Left ventricle myocardium inferior (tissue), 1 donor: ENCODE measurements around the gene ATP2A3. TPM values are rescaled to one million over a fixed set of nuclear protein-coding genes. Genes with fewer than 3 reads are reported as not detected.

Experiments used
- DNase-seq: peaks from one replicate; pipeline ENCODE4 v3.0.0-alpha.2; 2020
- H3K27ac ChIP-seq: fragments of 200-600 bp; replicated peaks from 2 replicates; pipeline ENCODE4 v1.8.0; 2021
- H3K27me3 ChIP-seq: fragments of 200-600 bp; 2 replicates; pipeline ENCODE4 v1.8.0; 2021; ENCODE audit warnings: low read depth
- H3K36me3 ChIP-seq: fragments of 200-600 bp; 2 replicates; pipeline ENCODE4 v1.8.0; 2021
- H3K4me1 ChIP-seq: fragments of 200-600 bp; 2 replicates; pipeline ENCODE4 v1.8.0; 2021
- H3K4me3 ChIP-seq: fragments of 200-600 bp; 2 replicates; pipeline ENCODE4 v1.8.0; 2021; ENCODE audit warnings: mild to moderate bottlenecking, moderate library complexity
- H3K9me3 ChIP-seq: fragments of 200-600 bp; replicated peaks from 2 replicates; pipeline ENCODE4 v1.8.0; 2021
- intact Hi-C: fragments of 100-400 bp; cut with micrococcal nuclease; formaldehyde crosslinking; loops from one replicate; pipeline ENCODE4 v1.11.0; 2022
- total RNA-seq: library from RNA; stranded (reverse); fragmentation: NEBNext Ultra II Directional; extraction: Animal tissue kit (Norgen Biotek cat#: 25700); gene quantifications from one replicate; pipeline ENCODE4 v1.2.1, GENCODE V29; 2021
- TF ChIP-seq, protein P1 (sequence below): fragments of 200-600 bp; IDR thresholded peaks from 2 replicates; pipeline ENCODE4 v1.8.0; 2021; ENCODE audit warnings: antibody characterized with exemption, mild to moderate bottlenecking, borderline replicate concordance
- donor health status: DM: no; HTN: yes; CAD: no; lungs with severe emphysema.

The ATP2A3 gene
- total RNA-seq, 1 donor from 2014 or later, result 8.6 TPM

DNA sequence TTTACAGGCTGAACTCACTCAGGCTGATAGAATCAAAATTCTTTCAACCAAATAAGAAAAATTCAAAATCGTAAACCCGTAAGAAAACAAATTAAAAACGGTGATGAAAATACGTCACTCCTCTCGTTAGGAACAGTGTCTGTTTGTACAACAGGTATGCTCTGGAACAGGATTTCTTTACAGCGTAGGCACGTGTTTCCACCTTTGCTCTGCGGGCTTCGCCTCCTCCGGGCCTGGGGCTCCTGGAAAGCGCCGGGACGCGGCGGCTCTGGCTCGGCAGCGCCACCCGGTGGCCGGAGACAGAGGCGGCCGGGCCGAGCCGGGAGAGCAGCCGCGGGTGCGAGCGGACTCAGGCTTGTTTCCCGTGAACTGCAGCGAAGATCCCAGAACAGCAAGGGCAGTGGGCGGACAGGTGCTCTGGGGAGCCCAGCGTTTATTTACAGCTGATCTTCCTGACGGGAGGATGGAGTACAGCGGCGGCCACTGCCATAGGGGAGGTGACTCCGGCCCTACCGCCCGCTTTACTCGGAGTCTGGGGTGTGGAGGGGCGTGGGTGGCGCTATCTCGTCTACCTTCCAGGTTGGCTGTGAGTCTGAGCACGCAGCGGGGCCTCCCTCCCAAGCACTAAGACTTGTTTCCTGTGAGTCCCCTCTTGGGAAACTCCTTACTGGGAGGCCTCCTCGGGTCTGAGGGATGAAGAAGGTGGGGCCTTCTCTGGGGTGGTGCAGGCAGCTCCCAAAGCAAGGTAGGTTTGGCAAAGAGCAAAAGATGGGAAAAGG lies 40.5 kb upstream of the ATP2A3 start:
- Histone ChIP-seq H3K4me3 (no peak overlapping the region), H3K36me3 (peaks cover 47% of the 10 kb centered on the region), H3K27ac (no peak overlapping the region), H3K9me3 (no peaks in the 10 kb centered on the region), H3K27me3 (no peaks in the 10 kb centered on the region), H3K4me1 (peaks cover 23% of the 10 kb centered on the region)
- TF ChIP-seq, protein P1, sequence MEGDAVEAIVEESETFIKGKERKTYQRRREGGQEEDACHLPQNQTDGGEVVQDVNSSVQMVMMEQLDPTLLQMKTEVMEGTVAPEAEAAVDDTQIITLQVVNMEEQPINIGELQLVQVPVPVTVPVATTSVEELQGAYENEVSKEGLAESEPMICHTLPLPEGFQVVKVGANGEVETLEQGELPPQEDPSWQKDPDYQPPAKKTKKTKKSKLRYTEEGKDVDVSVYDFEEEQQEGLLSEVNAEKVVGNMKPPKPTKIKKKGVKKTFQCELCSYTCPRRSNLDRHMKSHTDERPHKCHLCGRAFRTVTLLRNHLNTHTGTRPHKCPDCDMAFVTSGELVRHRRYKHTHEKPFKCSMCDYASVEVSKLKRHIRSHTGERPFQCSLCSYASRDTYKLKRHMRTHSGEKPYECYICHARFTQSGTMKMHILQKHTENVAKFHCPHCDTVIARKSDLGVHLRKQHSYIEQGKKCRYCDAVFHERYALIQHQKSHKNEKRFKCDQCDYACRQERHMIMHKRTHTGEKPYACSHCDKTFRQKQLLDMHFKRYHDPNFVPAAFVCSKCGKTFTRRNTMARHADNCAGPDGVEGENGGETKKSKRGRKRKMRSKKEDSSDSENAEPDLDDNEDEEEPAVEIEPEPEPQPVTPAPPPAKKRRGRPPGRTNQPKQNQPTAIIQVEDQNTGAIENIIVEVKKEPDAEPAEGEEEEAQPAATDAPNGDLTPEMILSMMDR, result peak; percentile 95
- intact Hi-C loops, result loop anchor here (5.0 to 10.0 kb wide), 2 partner anchors 72 to 140 kb away; no protein-coding TSS in a partner anchor
- DNase-seq, result peak; percentile 46

DNA sequence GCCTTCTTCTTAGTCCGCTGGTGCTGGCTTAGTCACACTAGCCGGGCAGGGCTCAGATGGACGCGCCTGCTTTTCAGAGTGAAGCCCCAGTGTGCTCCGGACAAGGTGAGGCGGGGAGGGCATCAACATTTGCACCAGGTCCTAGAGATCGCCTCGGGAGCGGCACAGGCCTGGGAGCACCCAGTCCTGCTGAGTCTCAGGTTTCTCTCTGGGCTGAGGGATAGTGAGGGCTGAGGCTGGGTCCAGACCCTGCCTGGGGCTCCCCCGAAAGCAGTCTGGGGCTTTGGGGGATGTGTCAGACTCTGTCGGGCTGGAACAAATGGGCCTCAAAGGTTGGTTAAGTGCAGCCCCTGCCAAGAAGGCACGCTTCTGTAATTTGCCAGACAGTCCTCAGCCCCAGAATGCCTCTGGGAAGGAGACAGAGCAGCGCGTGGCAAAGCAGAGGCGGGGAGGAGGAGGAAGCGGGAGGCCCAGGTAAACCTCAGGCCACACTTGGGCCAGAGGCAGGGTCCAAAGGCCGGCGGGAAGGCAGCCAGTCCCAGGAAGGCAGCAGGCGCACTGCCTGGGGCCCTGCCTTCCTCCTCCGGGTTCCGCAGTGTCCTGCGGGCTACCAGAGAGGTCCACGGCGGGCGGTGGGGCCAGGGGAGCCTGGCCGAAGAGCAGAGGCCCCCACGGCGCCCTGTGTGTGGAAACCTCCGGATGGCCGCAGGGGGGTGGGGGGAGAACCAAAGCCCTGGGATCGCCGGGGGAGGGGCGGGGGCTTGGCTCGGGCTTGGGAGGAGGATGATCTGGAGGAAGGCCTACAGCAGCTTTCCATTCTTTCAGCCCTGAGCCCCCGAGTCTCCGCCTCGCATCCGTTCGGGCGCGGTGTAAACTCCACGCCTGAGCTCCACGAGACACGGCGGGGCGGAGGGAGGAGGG lies 39.5 kb upstream of the ATP2A3 start:
- peak overlapping the region; percentile 42 for H3K27ac ChIP-seq
- intact Hi-C loops, result loop anchor here (10.0 kb wide), 1 partner anchor 139 kb away; no protein-coding TSS in a partner anchor
- DNase-seq, result no peak
- H3K9me3 ChIP-seq, result no peaks in the 10 kb centered on the region
- TF ChIP-seq, protein P1, result no peak
- no peaks in the 10 kb centered on the region for H3K27me3 ChIP-seq
- H3K4me3 ChIP-seq, result peak overlapping the region; percentile 16
- peaks cover 38% of the 10 kb centered on the region for H3K36me3 ChIP-seq
- H3K4me1 ChIP-seq, result peaks cover 23% of the 10 kb centered on the region

DNA sequence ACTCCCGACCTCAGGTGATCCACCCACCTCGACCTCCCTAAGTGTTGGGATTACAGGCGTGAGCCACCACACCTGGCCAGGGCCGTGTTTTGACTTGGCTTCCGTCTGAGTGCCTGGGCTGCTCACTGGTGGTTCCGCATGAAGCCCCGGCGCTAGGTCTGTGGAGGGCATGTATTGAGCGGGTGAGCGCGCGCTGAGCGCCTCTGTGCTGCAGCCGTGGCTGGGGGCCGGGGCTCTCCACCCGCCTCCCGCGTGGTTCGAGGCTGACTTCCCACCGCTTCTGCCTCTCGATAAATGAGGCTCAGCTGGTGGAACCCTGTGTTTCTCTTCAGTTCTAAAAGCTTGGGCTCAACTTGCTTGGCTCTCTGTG lies 38.9 kb upstream of the ATP2A3 start:
- Histone ChIP-seq H3K36me3 (peaks cover 31% of the 10 kb centered on the region), H3K4me1 (peaks cover 23% of the 10 kb centered on the region), H3K27me3 (no peaks in the 10 kb centered on the region), H3K27ac (no peak overlapping the region), H3K9me3 (no peaks in the 10 kb centered on the region), H3K4me3 (no peak overlapping the region)
- TF ChIP-seq, protein P1, result no peak
- intact Hi-C loops, result loop anchor here (10.0 kb wide), 1 partner anchor 138 kb away; no protein-coding TSS in a partner anchor
- no peak for DNase-seq

DNA sequence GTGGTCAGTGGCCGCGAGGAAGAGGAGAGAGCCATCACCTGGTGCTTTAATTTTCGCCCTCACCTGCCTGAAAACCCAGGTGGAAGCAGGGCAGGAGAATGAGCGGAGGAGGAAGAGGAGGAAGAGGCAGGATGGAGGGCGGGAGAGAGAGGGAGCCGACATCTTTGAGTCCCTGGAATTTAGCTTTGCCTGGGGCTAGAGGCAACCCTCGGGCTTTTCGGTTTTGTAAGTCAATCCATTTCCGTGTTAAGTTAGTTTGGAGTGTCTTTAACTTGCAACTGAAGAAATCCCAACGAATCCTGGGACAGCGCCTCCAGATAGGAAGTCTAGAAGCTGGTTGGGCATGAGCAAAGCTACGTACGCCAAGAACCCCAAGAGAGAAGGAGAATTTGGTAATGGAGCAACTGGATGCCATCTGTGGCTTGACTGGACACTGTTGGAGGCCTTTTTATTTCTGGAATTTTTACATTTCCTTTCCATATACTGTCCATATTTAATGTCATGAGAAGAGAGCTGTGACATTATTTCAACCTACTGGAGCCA lies 36.9 kb upstream of the ATP2A3 start:
- Histone ChIP-seq H3K4me3 (no peak overlapping the region), H3K36me3 (peaks cover 11% of the 10 kb centered on the region), H3K4me1 (peaks cover 23% of the 10 kb centered on the region), H3K9me3 (no peaks in the 10 kb centered on the region), H3K27me3 (no peaks in the 10 kb centered on the region), H3K27ac (no peak overlapping the region)
- TF ChIP-seq, protein P1, result no peak
- intact Hi-C loops, result loop anchor here (10.0 kb wide), 1 partner anchor 136 kb away; no protein-coding TSS in a partner anchor
- no peak for DNase-seq

DNA sequence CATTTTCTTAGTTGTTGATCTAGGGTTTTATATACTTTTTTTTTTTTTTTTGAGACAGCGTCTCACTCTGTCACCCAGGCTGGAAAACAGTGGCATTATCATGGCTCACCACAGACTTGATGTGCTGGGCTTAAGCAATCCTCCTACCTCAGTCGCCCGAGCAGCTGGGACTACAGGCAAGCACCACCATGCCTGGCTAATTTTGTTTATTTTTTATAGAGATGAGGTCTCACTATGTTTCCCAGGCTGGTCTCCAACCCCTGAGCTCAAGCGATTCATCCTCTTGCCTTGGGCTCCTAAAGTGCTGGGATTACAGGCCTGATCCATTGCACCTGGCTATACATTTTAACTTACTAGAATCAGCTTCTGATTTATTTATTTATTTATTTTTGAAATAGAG lies 34.2 kb upstream of the ATP2A3 start:
- Histone ChIP-seq H3K36me3 (no peaks in the 10 kb centered on the region), H3K4me3 (no peak overlapping the region), H3K27ac (no peak overlapping the region), H3K27me3 (peaks cover 4% of the 10 kb centered on the region), H3K4me1 (peaks cover 7% of the 10 kb centered on the region), H3K9me3 (peaks cover 8% of the 10 kb centered on the region)
- intact Hi-C loops, result no loop called here
- no peak for DNase-seq
- TF ChIP-seq, protein P1, result no peak
